ENCODE data around the gene EIF4G2. TPM values are rescaled to one million over a fixed set of nuclear protein-coding genes. Genes with fewer than 3 reads are reported as not detected.

EIF4G2 gene
- total and polyA plus RNA-seq, 2 of the 8 experiments (the other 6 are each of a cell fraction or from before 2014, with no cell fraction given): 438 to 964 TPM

DNA sequence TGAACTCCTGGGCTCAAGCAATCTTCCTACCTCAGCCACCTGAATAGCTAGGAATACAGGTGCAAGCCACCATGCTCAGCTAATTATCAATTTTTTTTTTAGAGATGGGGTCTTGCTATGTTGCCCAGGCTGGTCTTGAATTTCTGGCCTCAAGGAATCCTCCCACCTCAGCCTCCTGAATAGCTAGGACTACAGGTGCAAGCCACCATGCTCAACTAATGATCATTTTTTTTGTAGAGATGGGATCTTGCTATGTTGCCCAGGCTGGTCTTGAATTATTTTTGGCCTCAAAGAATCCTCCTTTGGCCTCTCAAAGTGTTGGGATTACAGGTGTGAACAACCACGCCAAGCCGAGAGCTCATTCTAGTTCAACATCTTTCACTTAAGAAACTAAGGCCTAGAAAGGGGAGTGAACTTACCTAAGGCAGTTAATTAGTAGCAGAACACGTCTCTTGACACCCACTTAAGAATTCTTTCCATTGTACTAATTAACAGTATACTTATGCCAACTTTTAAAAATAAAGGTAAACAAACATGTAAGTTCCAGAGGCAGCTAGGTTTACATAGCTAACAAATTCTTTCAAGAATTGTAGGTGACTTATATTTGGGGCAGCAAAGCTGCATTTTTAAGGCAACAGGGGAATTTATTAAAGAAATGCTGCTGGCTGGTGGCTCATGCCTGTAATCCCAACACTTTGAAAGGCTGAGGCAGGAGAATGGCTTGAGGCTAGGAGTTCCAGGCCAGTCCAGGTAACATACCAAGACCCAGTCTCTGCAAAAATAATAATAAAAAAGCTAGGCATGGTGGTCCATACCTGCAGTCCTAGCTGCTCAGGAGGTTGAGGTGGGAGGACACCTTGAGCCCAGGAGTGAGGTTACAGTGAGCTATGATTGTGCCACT lies 39.5 kb upstream of the EIF4G2 start:
- no peaks in the 10 kb centered on the region for H3K4me1 ChIP-seq (replicated peaks in 1 of 4; ENCODE audit: control insufficient read depth in 3 of 4, insufficient read depth in 4 of 4, low read length in 3 of 4)
- no peak overlapping the region for H4K91ac ChIP-seq (replicated peaks; ENCODE audit: insufficient read length, low read length)
- H3K4me3 ChIP-seq (ENCODE audit: extremely low read depth in 1 of 4, insufficient read depth in 2 of 4, low read depth in 3 of 4, low read length in 4 of 4): no peak overlapping the region
- H3K9me3 ChIP-seq (ENCODE audit: insufficient read depth in 2 of 2, low read depth in 1 of 2, low read length in 1 of 2): no peaks in the 10 kb centered on the region
- H2BK5ac ChIP-seq (ENCODE audit: low read depth, low read length): no peak overlapping the region
- no peak for TF ChIP-seq BCL11A (IDR thresholded peaks at IDR 0.05; ENCODE audit: low read depth in 2 of 2, low read length in 2 of 2)
- H2BK15ac ChIP-seq (ENCODE audit: low read length): no peak overlapping the region
- H3K79me1 ChIP-seq (ENCODE audit: low read depth, low read length): no peaks in the 10 kb centered on the region
- peaks cover 0 to 5% of the 10 kb centered on the region in 2 experiments for H4K20me1 ChIP-seq (replicated peaks in 1 of 2; ENCODE audit: control insufficient read depth in 1 of 2, insufficient read depth in 2 of 2, low read length in 2 of 2)
- H2BK12ac ChIP-seq (ENCODE audit: low read depth, low read length): no peak overlapping the region
- H3K14ac ChIP-seq (ENCODE audit: insufficient read length): no peak overlapping the region
- WGBS, 2 experiments (ENCODE audit: extremely low coverage in 1 of 2, insufficient coverage in 1 of 2, insufficient read length in 1 of 2, insufficient replicate concordance in 2 of 2, low coverage in 1 of 2, low lambda C conversion rate in 2 of 2, missing lambda C conversion rate in 1 of 2): 96% methylated on average over 3 of the region's 3 CpGs; no CpG with 5 or more reads in 1 of the 2 experiments
- POLR2A ChIA-PET (ENCODE audit: partially characterized antibody): interaction anchor here (0.9 to 4.4 kb wide), 8 partner anchors 10 to 83 kb away, joined by 3 to 46 read pairs (median 4); partner anchors contain the start of genes EIF4G2 and ZBED5
- H2AFZ ChIP-seq (ENCODE audit: low read length): no peak overlapping the region
- H3K9ac ChIP-seq (replicated peaks in 1 of 4; ENCODE audit: extremely low read depth in 1 of 4, low read depth in 3 of 4, low read length in 3 of 4): no peak overlapping the region
- H3K4ac ChIP-seq (replicated peaks; ENCODE audit: insufficient read length, low read depth, low read length): no peak overlapping the region
- peaks cover 0 to 13% (median 5%) of the 10 kb centered on the region in 4 experiments; a peak in 5 of 8 replicates for H3K36me3 ChIP-seq (ENCODE audit: control insufficient read depth in 2 of 4, insufficient read depth in 4 of 4, low read length in 3 of 4)
- H2BK20ac ChIP-seq (ENCODE audit: low read length): no peak overlapping the region
- CTCF ChIA-PET (ENCODE audit: partially characterized antibody): interaction anchor here (0.6 to 2.8 kb wide), 10 partner anchors 9 to 1195 kb away, joined by 3 to 10 read pairs (median 3); partner anchors contain the start of gene ZBED5
- FAIRE-seq: no peak
- no peak overlapping the region for H4K8ac ChIP-seq (ENCODE audit: extremely low read depth, insufficient read depth, low read length)
- H3K4me2 ChIP-seq (ENCODE audit: insufficient read depth in 1 of 2, low read depth in 2 of 2, low read length in 2 of 2): no peak overlapping the region
- no peaks in the 10 kb centered on the region for H3K23me2 ChIP-seq (ENCODE audit: low read depth, low read length)
- H3K18ac ChIP-seq (ENCODE audit: extremely low read depth, low read length): no peak overlapping the region
- no peak overlapping the region for H3K27ac ChIP-seq (ENCODE audit: low read depth, low read length)
- no peak overlapping the region for H4K5ac ChIP-seq (ENCODE audit: insufficient read length, low read depth, low read length)
- no peak for DNase-seq (ENCODE audit: low read depth in 1 of 2, low spot score in 2 of 2)
- H2AK5ac ChIP-seq (ENCODE audit: low read depth, low read length): no peak overlapping the region
- H3K27me3 ChIP-seq (replicated peaks in 1 of 4; ENCODE audit: control insufficient read depth in 3 of 4, extremely low read depth in 1 of 4, insufficient read depth in 3 of 4, low read length in 3 of 4): no peaks in the 10 kb centered on the region
- no peak overlapping the region for H3K56ac ChIP-seq (replicated peaks; ENCODE audit: insufficient read length, low read depth, low read length)
- 0 out of 4 replicates have a peak, but pooled peaks cover 0 to under 1% of the 10 kb centered on the region in 2 experiments for H3K79me2 ChIP-seq (ENCODE audit: control insufficient read depth in 1 of 2, insufficient read depth in 2 of 2, low read length in 2 of 2)
- H3K23ac ChIP-seq (ENCODE audit: insufficient read length): no peak overlapping the region
- no peak overlapping the region for H2BK120ac ChIP-seq (replicated peaks; ENCODE audit: low read depth, low read length)

Data from H1 (cell line).